GM13976 (cell line): ENCODE data around the gene SLC35G3.
"Not testable (repeated sequence)": the region's sequence is repeated elsewhere in the genome, so short reads cannot be mapped to it uniquely, and the experiment has no call there.

Experiments
- DNase-seq: peaks from one replicate; pipeline ENCODE4 v3.0.0; 2012; ENCODE audit warnings: low spot score
- in situ Hi-C: fragments of 300-500 bp; cut with MboI; formaldehyde crosslinking; loops from one replicate; pipeline ENCODE4 v1.12.0; 2022; ENCODE audit warnings: low sequenced_read_pairs, mixed read lengths, inconsistent platforms; ENCODE audit not compliant: unreplicated experiment
- TF ChIP-seq, protein P1 (sequence below): IDR thresholded peaks from 2 replicates; pipeline ENCODE4 v1.5.1; 2012; ENCODE audit warnings: borderline replicate concordance, mild to moderate bottlenecking; ENCODE audit not compliant: insufficient read depth; ENCODE audit errors: extremely low read depth, missing control alignments, control extremely low read depth

SLC35G3 gene

GRCh38 chr17:35160354-35161201, 33.6 kb downstream of the SLC35G3 start:
- DNase-seq: no peak
- TF ChIP-seq, protein P1, sequence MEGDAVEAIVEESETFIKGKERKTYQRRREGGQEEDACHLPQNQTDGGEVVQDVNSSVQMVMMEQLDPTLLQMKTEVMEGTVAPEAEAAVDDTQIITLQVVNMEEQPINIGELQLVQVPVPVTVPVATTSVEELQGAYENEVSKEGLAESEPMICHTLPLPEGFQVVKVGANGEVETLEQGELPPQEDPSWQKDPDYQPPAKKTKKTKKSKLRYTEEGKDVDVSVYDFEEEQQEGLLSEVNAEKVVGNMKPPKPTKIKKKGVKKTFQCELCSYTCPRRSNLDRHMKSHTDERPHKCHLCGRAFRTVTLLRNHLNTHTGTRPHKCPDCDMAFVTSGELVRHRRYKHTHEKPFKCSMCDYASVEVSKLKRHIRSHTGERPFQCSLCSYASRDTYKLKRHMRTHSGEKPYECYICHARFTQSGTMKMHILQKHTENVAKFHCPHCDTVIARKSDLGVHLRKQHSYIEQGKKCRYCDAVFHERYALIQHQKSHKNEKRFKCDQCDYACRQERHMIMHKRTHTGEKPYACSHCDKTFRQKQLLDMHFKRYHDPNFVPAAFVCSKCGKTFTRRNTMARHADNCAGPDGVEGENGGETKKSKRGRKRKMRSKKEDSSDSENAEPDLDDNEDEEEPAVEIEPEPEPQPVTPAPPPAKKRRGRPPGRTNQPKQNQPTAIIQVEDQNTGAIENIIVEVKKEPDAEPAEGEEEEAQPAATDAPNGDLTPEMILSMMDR: no peak
- in situ Hi-C loops: loop anchor here (25.0 kb wide), 1 partner anchor 577 kb away; the partner anchor contains the start of gene RASL10B

DNA sequence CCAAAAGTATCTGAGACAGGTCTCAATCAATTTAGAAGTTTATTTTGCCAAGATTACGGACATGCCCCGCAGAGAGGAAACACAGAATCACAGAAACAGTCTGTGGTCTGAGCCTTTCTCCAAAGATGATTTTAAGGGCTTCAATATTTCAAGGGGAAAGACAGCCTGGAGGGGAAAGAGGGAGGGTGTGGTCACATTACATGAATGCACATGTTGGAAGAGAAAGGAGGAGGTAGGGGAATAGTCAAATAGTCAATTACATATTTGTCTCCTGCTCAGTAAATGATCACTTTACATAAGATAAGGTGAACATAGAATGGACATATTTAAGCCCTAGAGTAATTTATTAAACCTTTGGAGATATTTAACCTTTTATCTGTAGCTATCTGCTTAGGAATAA, 34.3 kb downstream of the SLC35G3 start:
- no peak for DNase-seq
- in situ Hi-C loops: loop anchor here (25.0 kb wide), 1 partner anchor 577 kb away; the partner anchor contains the start of gene RASL10B
- TF ChIP-seq, protein P1: no peak

DNA sequence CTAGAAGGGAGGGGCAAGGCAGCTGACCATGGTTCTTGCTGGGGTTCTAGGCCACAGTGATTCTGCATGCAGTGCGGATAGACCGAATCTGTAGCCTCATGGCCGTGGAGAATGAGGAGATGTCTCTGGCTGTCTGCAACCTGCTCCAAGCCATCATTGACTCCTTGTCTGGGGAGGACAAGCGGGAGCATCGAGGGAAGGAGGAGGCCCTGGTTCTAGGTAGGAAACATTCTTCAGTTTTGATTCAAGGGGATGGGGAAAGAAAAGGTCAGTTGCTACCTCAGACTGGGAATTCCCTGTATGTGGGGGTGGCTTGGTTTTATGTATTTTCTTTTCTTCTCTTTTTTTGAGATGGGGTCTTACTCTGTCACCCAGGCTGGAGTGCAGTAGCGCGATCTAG, 38.9 kb downstream of the SLC35G3 start:
- TF ChIP-seq, protein P1: no peak
- no peak for DNase-seq
- in situ Hi-C loops: loop anchor here (25.0 kb wide), 1 partner anchor 582 kb away; the partner anchor contains the start of gene RASL10B

- TF ChIP-seq, protein P1: no peak
- no peak for DNase-seq
- in situ Hi-C loops: loop anchor here (25.0 kb wide), 1 partner anchor 583 kb away; the partner anchor contains the start of gene RASL10B
These were observed 39.7 kb downstream of the SLC35G3 start for GRCh38 chr17:35154196-35155165.

DNA sequence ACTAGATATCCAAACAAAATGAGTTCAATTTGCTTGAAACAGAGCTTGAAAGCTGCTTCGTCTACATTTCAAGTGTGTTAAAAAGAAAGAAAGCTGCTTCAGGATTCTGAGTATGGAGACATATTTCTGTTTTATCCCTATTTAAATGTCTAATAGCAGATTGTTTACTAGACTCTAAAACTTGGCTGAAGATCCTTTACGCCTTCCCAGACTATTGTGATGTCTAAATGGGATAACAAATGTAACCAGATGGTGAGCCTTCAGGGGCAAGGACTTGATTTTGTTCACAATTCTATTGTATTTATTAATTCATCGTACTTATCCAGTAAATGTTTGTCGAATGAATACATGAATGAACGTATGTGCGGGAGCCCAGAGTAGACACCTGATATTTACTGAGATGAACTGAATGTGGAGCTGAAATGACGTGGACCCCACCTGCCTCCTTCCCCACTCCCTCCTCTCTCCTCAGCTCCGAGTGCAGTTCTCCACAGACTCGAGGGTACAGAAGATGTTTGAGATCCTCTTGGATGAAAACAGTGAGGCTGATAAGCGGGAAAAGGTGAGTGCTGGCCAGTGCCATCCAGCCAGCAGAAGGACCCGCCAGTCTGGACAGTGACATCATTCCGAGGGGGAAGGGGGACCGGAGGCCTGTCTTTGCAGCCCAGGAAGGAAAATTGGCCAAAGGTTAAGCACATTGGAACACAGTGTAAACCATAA, 41.6 kb downstream of the SLC35G3 start:
- DNase-seq: no peak
- TF ChIP-seq, protein P1: no peak
- in situ Hi-C loops: loop anchor here (25.0 kb wide), 1 partner anchor 585 kb away; the partner anchor contains the start of gene RASL10B

DNA sequence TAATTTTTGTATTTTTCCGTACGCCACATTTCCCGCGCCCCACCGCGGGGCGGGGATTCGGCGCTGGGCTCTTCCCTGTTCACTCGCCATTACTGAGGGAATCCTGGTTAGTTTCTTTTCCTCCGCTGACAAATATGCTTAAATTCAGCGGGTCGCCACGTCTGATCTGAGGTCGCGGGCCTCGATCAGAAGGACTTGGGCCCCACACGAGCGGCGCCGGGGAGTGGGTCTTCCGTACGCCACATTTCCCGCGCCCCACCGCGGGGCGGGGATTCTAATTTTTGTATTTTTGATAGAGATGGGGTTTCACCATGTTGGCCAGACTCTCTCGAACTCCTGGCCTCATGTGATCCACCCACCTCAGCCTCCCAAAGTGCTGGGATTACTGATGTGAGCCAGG, 43.1 kb downstream of the SLC35G3 start:
- in situ Hi-C loops: loop anchor here (25.0 kb wide), 1 partner anchor 586 kb away; the partner anchor contains the start of gene RASL10B

More for the DNA sequence above, 43.1 kb downstream of the SLC35G3 start:
- not testable (repeated sequence) for DNase-seq
